ENCODE data around the gene FYCO1.

FYCO1 gene

GRCh38 chr3:45968149-45968548 lies 27.5 kb downstream of the FYCO1 start:
- peaks cover 23% of the 10 kb centered on the region for H3K36me3 ChIP-seq (ENCODE audit: control insufficient read depth, insufficient read depth, low read length)
- DNase-seq (ENCODE audit: extremely low read depth, insufficient read length), result no peak

DNA sequence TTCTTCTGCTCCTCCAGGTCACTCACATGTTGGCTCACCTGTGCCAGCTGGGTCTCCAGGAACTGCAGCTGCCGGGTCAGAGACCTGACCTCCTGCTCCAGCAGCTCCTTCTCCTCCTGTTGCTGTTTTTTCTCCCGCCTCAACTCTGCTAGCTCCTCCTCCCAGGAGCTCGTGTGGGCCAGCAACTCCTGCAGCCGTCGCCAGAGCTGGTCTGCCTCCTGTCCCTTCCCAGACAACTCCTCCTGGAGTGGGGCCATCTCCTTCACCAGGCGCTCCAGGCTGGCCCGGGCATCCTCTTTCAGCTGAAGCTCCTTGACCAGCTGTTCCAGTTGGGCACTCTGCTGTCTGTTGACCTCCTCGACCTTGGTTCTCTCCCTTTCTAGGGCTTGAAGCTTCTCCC lies 27.9 kb downstream of the FYCO1 start:
- TF ChIP-seq CTCF (IDR thresholded peaks at IDR 0.05; ENCODE audit: insufficient read depth, low read length, poor library complexity, severe bottlenecking), result no peak
- no peaks in the 10 kb centered on the region for H3K27me3 ChIP-seq (replicated peaks; ENCODE audit: control insufficient read depth, insufficient read depth, low read length)
- no peak for DNase-seq (ENCODE audit: extremely low read depth, insufficient read length)
- H3K4me3 ChIP-seq (replicated peaks; ENCODE audit: low read depth, low read length), result no peak overlapping the region
- H3K36me3 ChIP-seq (ENCODE audit: control insufficient read depth, insufficient read depth, low read length), result peaks cover 23% of the 10 kb centered on the region

More at GRCh38 chr3:45968149-45968548, 27.5 kb downstream of the FYCO1 start:
- no peak overlapping the region for H3K4me3 ChIP-seq (replicated peaks; ENCODE audit: low read depth, low read length)
- no peak for TF ChIP-seq CTCF (IDR thresholded peaks at IDR 0.05; ENCODE audit: insufficient read depth, low read length, poor library complexity, severe bottlenecking)
- no peaks in the 10 kb centered on the region for H3K27me3 ChIP-seq (replicated peaks; ENCODE audit: control insufficient read depth, insufficient read depth, low read length)

DNA sequence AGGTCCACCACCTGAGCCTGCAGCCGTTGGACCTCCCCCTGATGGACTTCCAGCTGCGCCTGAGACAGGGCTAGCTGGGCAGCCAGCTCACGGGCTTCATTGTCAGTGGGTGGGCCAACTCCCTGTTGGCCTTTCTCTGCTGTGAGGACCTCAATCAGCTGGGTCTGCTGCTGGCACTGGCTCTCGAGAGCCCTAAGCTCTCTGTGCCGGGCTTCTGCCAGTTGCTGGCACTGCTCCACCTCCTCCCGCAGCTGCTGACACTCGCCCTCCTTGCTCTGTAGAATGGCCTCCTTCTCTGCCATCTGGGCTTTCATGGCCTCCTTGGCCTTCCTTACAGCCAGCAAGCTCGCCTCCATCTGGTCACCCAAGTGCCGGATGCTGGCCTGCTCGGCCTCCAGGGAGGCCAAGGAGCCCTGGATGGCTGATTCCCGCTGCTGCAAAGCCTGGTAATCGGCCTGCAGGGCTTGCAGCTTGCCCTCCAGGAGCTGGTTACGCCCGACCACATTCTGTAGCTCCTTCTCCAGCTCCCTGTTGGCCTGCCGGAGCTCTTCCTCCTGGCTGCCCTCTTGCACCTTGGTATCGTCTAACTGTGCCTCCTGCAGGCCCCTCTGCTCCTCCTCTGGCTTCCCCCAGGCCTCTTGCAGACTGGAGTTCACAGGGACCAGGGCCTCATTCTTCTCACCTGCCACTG lies 28.5 kb downstream of the FYCO1 start:
- DNase-seq (ENCODE audit: extremely low read depth, insufficient read length), result no peak
- H3K4me3 ChIP-seq (replicated peaks; ENCODE audit: low read depth, low read length), result no peak overlapping the region
- peaks cover 23% of the 10 kb centered on the region for H3K36me3 ChIP-seq (ENCODE audit: control insufficient read depth, insufficient read depth, low read length)
- no peak for TF ChIP-seq CTCF (IDR thresholded peaks at IDR 0.05; ENCODE audit: insufficient read depth, low read length, poor library complexity, severe bottlenecking)
- no peaks in the 10 kb centered on the region for H3K27me3 ChIP-seq (replicated peaks; ENCODE audit: control insufficient read depth, insufficient read depth, low read length)

GRCh38 chr3:45966371-45966791 lies 29.2 kb downstream of the FYCO1 start:
- H3K4me3 ChIP-seq (replicated peaks; ENCODE audit: low read depth, low read length), result no peak overlapping the region
- H3K36me3 ChIP-seq (ENCODE audit: control insufficient read depth, insufficient read depth, low read length), result peaks cover 23% of the 10 kb centered on the region
- no peaks in the 10 kb centered on the region for H3K27me3 ChIP-seq (replicated peaks; ENCODE audit: control insufficient read depth, insufficient read depth, low read length)
- no peak for TF ChIP-seq CTCF (IDR thresholded peaks at IDR 0.05; ENCODE audit: insufficient read depth, low read length, poor library complexity, severe bottlenecking)
- DNase-seq (ENCODE audit: extremely low read depth, insufficient read length), result no peak

GRCh38 chr3:45965653-45966052 lies 30.0 kb downstream of the FYCO1 start:
- Histone ChIP-seq H3K4me3 (replicated peaks; ENCODE audit: low read depth, low read length) (no peak overlapping the region), H3K36me3 (ENCODE audit: control insufficient read depth, insufficient read depth, low read length) (peaks cover 23% of the 10 kb centered on the region), H3K27me3 (replicated peaks; ENCODE audit: control insufficient read depth, insufficient read depth, low read length) (no peaks in the 10 kb centered on the region)
- DNase-seq (ENCODE audit: extremely low read depth, insufficient read length), result no peak
- no peak for TF ChIP-seq CTCF (IDR thresholded peaks at IDR 0.05; ENCODE audit: insufficient read depth, low read length, poor library complexity, severe bottlenecking)

DNA sequence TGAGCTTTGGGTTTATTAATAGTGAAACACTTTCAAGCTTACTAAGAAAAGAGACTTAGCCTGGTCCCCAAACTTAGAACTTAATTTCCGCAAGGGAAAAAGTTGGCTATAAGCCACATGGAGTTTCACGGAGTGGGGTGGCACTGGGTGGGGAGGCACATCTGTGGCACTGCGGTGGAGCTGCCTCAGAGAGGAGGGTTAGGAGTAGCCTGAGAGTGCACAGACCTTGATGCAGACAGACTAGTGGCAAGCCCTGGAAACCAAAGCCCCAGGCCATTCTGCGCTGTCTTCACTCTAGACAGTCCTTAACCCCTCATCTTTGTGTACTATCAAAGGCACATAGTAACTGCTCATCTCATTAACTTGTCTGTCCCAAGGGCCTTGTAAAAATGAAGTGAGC lies 30.4 kb downstream of the FYCO1 start:
- peaks cover 23% of the 10 kb centered on the region for H3K36me3 ChIP-seq (ENCODE audit: control insufficient read depth, insufficient read depth, low read length)
- TF ChIP-seq CTCF (IDR thresholded peaks at IDR 0.05; ENCODE audit: insufficient read depth, low read length, poor library complexity, severe bottlenecking), result no peak
- H3K27me3 ChIP-seq (replicated peaks; ENCODE audit: control insufficient read depth, insufficient read depth, low read length), result no peaks in the 10 kb centered on the region
- no peak overlapping the region for H3K4me3 ChIP-seq (replicated peaks; ENCODE audit: low read depth, low read length)
- DNase-seq (ENCODE audit: extremely low read depth, insufficient read length), result no peak
